ENCODE measurements around the gene FCHO2. TPM values are rescaled to one million over a fixed set of nuclear protein-coding genes. Genes with fewer than 3 reads are reported as not detected.

Gene FCHO2
- total RNA-seq, 1 experiment from 2014 or later = 6.9 TPM

- no peak for DNase-seq (ENCODE audit: low read depth)
- in situ Hi-C loops (cut with HindIII; ENCODE audit: low pct_unique_long_range_greater_than_20kb, low sequenced_read_pairs) = loop anchor here (25.0 kb wide), 1 partner anchor 99 kb away; no protein-coding TSS in a partner anchor
Observed at GRCh38 chr5:73088026-73088425, 132.2 kb downstream of the FCHO2 start.

GRCh38 chr5:73093943-73094342 lies 138.1 kb downstream of the FCHO2 start:
- in situ Hi-C loops (cut with HindIII; ENCODE audit: low pct_unique_long_range_greater_than_20kb, low sequenced_read_pairs) = loop anchor here (10.0 to 25.0 kb wide), 2 partner anchors 93 to 179 kb away; no protein-coding TSS in a partner anchor
- peak; percentile 52 for DNase-seq (ENCODE audit: low read depth)

- in situ Hi-C loops (cut with HindIII; ENCODE audit: low pct_unique_long_range_greater_than_20kb, low sequenced_read_pairs) = loop anchor here (10.0 to 25.0 kb wide), 2 partner anchors 93 to 180 kb away; no protein-coding TSS in a partner anchor
Observed at GRCh38 chr5:73094415-73094814, 138.6 kb downstream of the FCHO2 start.

GRCh38 chr5:73095564-73096238 lies 139.9 kb downstream of the FCHO2 start:
- in situ Hi-C loops (cut with HindIII; ENCODE audit: low pct_unique_long_range_greater_than_20kb, low sequenced_read_pairs) = loop anchor here (10.0 to 25.0 kb wide), 2 partner anchors 92 to 181 kb away; no protein-coding TSS in a partner anchor
- no peak for DNase-seq (ENCODE audit: low read depth)

More at GRCh38 chr5:73094415-73094814, 138.6 kb downstream of the FCHO2 start:
- no peak for DNase-seq (ENCODE audit: low read depth)

GRCh38 chr5:73096239-73096575 lies 140.4 kb downstream of the FCHO2 start:
- in situ Hi-C loops (cut with HindIII; ENCODE audit: low pct_unique_long_range_greater_than_20kb, low sequenced_read_pairs) = loop anchor here (10.0 to 25.0 kb wide), 2 partner anchors 91 to 181 kb away; no protein-coding TSS in a partner anchor
- DNase-seq (ENCODE audit: low read depth) = no peak

GRCh38 chr5:73097740-73098139 lies 141.9 kb downstream of the FCHO2 start:
- in situ Hi-C loops (cut with HindIII; ENCODE audit: low pct_unique_long_range_greater_than_20kb, low sequenced_read_pairs) = loop anchor here (10.0 to 25.0 kb wide), 2 partner anchors 90 to 183 kb away; no protein-coding TSS in a partner anchor
- DNase-seq (ENCODE audit: low read depth) = no peak

GRCh38 chr5:73100109-73100508 lies 144.3 kb downstream of the FCHO2 start:
- no peak for DNase-seq (ENCODE audit: low read depth)
- in situ Hi-C loops (cut with HindIII; ENCODE audit: low pct_unique_long_range_greater_than_20kb, low sequenced_read_pairs) = no loop called here

GRCh38 chr5:73103870-73104299 lies 148.0 kb downstream of the FCHO2 start:
- in situ Hi-C loops (cut with HindIII; ENCODE audit: low pct_unique_long_range_greater_than_20kb, low sequenced_read_pairs) = no loop called here
- no peak for DNase-seq (ENCODE audit: low read depth)

GRCh38 chr5:73104326-73104725 lies 148.5 kb downstream of the FCHO2 start:
- in situ Hi-C loops (cut with HindIII; ENCODE audit: low pct_unique_long_range_greater_than_20kb, low sequenced_read_pairs) = no loop called here
- DNase-seq (ENCODE audit: low read depth) = no peak

GRCh38 chr5:73106335-73106734 lies 150.5 kb downstream of the FCHO2 start:
- in situ Hi-C loops (cut with HindIII; ENCODE audit: low pct_unique_long_range_greater_than_20kb, low sequenced_read_pairs) = no loop called here
- no peak for DNase-seq (ENCODE audit: low read depth)

GRCh38 chr5:73110190-73110589 lies 154.3 kb downstream of the FCHO2 start:
- DNase-seq (ENCODE audit: low read depth) = no peak
- in situ Hi-C loops (cut with HindIII; ENCODE audit: low pct_unique_long_range_greater_than_20kb, low sequenced_read_pairs) = no loop called here

- in situ Hi-C loops (cut with HindIII; ENCODE audit: low pct_unique_long_range_greater_than_20kb, low sequenced_read_pairs) = no loop called here
Observed at GRCh38 chr5:73111536-73111935, 155.7 kb downstream of the FCHO2 start.

GRCh38 chr5:73112359-73112758 lies 156.5 kb downstream of the FCHO2 start:
- in situ Hi-C loops (cut with HindIII; ENCODE audit: low pct_unique_long_range_greater_than_20kb, low sequenced_read_pairs) = no loop called here
- DNase-seq (ENCODE audit: low read depth) = no peak

More at GRCh38 chr5:73111536-73111935, 155.7 kb downstream of the FCHO2 start:
- no peak for DNase-seq (ENCODE audit: low read depth)

- no peak for DNase-seq (ENCODE audit: low read depth)
- in situ Hi-C loops (cut with HindIII; ENCODE audit: low pct_unique_long_range_greater_than_20kb, low sequenced_read_pairs) = no loop called here
Observed at GRCh38 chr5:73114044-73114688, 158.3 kb downstream of the FCHO2 start.

- DNase-seq (ENCODE audit: low read depth) = peak; percentile 42
- in situ Hi-C loops (cut with HindIII; ENCODE audit: low pct_unique_long_range_greater_than_20kb, low sequenced_read_pairs) = no loop called here
Observed at GRCh38 chr5:73115399-73116051, 159.7 kb downstream of the FCHO2 start.

- no peak for DNase-seq (ENCODE audit: low read depth)
- in situ Hi-C loops (cut with HindIII; ENCODE audit: low pct_unique_long_range_greater_than_20kb, low sequenced_read_pairs) = no loop called here
Observed at GRCh38 chr5:73116506-73116905, 160.7 kb downstream of the FCHO2 start.

- in situ Hi-C loops (cut with HindIII; ENCODE audit: low pct_unique_long_range_greater_than_20kb, low sequenced_read_pairs) = no loop called here
- DNase-seq (ENCODE audit: low read depth) = no peak
Observed at GRCh38 chr5:73117088-73117740, 161.4 kb downstream of the FCHO2 start.

GRCh38 chr5:73118391-73118973 lies 162.6 kb downstream of the FCHO2 start:
- in situ Hi-C loops (cut with HindIII; ENCODE audit: low pct_unique_long_range_greater_than_20kb, low sequenced_read_pairs) = no loop called here
- DNase-seq (ENCODE audit: low read depth) = peak; percentile 30
